OCI-LY7 (cell line): ENCODE measurements around the gene TMEM167A.

Experiments used
- EZH2phosphoT487 ChIP-seq: fragments of 200-600 bp; sonication (generic); IDR thresholded peaks from 2 replicates; pipeline ENCODE4 v1.6.1; 2018; ENCODE audit warnings: low read depth, borderline replicate concordance, mild to moderate bottlenecking, mixed run types, antibody characterized with exemption, low read length, moderate library complexity, mixed read lengths
- TF ChIP-seq, protein P1 (sequence below): fragments of 200-600 bp; sonication (generic); conservative IDR thresholded peaks from 2 replicates; pipeline ENCODE4 v1.5.1; 2014; ENCODE audit warnings: mild to moderate bottlenecking, antibody characterized with exemption, low read length, moderate library complexity, mixed read lengths

GRCh38 chr5:83026930-83027687, 50.1 kb downstream of the TMEM167A start:
- TF ChIP-seq, protein P1, sequence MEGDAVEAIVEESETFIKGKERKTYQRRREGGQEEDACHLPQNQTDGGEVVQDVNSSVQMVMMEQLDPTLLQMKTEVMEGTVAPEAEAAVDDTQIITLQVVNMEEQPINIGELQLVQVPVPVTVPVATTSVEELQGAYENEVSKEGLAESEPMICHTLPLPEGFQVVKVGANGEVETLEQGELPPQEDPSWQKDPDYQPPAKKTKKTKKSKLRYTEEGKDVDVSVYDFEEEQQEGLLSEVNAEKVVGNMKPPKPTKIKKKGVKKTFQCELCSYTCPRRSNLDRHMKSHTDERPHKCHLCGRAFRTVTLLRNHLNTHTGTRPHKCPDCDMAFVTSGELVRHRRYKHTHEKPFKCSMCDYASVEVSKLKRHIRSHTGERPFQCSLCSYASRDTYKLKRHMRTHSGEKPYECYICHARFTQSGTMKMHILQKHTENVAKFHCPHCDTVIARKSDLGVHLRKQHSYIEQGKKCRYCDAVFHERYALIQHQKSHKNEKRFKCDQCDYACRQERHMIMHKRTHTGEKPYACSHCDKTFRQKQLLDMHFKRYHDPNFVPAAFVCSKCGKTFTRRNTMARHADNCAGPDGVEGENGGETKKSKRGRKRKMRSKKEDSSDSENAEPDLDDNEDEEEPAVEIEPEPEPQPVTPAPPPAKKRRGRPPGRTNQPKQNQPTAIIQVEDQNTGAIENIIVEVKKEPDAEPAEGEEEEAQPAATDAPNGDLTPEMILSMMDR = no peak
- no peak for TF ChIP-seq EZH2phosphoT487
